ENCODE results near the gene MGAT2.
A peak's percentile ranks its signal among the peaks of the same experiment; 100 is the strongest.

The MGAT2 gene

DNA sequence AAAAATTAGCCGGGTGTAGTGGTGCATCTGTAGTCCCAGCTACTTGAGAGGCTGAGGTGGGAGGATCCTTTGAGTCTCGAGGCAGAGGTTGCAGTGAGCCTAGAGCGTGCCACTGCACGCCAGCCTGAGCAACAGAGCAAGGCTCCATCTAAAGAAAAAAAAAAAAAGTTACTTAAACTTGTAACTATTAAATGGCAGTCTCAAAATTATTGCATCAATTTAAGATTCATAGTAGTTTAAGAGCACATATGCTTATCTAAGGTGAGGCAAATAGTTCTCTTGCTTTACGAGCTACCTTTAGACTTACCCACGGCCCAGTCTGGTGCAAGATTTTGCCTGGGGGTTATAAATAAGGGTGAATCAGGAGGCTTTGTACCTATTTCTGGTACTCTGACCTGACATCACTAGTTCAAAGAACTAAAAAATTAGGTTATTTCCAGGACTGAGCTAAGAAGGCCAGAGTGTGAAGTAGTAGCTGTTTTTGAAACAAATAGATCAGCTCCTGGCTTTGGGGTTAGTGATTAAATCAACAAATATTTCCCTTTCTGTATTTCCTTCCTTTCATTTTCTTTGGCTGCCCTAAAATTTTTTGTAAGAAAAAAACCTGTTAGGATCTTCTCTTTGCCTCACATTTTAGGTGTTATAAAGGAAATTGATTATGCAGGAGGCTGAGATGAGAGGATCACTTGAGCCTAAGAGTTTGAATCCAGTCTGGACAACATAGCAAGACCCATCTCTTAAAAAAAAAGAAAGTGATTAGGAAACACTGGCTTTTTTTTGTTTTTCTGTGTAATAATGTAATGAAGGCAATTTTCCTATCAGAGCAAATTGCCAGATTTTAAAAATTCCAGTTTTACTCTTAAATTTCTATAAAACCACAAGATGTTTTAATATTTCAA lies 3.6 kb downstream of the MGAT2 start:
- TF ChIP-seq, protein P1, sequence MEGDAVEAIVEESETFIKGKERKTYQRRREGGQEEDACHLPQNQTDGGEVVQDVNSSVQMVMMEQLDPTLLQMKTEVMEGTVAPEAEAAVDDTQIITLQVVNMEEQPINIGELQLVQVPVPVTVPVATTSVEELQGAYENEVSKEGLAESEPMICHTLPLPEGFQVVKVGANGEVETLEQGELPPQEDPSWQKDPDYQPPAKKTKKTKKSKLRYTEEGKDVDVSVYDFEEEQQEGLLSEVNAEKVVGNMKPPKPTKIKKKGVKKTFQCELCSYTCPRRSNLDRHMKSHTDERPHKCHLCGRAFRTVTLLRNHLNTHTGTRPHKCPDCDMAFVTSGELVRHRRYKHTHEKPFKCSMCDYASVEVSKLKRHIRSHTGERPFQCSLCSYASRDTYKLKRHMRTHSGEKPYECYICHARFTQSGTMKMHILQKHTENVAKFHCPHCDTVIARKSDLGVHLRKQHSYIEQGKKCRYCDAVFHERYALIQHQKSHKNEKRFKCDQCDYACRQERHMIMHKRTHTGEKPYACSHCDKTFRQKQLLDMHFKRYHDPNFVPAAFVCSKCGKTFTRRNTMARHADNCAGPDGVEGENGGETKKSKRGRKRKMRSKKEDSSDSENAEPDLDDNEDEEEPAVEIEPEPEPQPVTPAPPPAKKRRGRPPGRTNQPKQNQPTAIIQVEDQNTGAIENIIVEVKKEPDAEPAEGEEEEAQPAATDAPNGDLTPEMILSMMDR (conservative IDR thresholded peaks at IDR 0.05; ENCODE audit: low read length): no peak
- DNase-seq (ENCODE audit: low read depth): peak; percentile 15
- no peak overlapping the region for H3K4me3 ChIP-seq (ENCODE audit: low read length)

DNA sequence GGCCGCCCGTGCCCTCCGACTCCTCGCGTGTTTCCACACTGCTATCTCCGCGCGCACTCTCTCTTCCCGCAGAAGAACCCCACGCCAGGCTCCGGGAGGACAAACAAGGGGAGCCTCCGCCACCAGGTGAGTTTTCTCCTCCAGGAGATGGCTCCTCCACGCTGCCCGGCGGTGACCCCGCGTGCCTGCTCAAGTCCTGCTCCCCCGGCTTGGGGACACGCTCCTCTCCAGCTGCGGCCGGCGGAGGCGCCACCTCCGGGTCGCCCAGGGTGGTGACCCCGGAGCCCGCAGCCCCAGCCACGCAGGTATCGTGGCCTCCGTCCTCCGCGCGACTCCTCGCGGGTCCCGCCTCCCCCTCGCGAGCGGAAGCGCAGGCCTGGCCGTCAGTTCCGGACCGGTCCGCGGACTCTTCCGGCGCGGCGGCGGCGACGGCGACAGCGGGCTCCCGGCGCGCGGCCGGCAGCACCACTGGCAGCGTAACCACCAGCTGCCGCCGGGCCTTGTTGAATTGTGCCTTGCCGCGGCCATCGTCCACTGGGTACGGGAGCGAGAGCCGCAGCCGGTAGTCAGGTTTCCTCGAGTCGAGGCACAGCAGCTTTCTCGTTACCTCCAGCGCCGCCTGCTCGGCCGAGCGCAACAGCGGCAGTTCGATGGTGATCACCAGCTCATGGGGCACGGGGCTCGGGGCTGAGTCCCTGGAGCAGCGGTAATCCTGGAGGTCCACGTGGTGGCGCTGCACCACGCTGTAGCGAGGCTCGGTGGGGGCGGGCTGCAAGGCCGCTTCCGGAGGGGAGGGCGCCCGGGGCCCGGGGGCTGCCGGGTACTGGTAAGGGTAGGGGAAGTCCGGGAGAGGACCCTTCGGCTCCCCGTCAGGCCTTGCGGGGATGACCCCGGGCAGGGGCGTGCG lies 13.3 kb downstream of the MGAT2 start:
- DNase-seq (ENCODE audit: low read depth): peak; percentile 93
- TF ChIP-seq, protein P1 (conservative IDR thresholded peaks at IDR 0.05; ENCODE audit: low read length): peak; percentile 65
- H3K4me3 ChIP-seq (ENCODE audit: low read length): peak overlapping the region; percentile 91

DNA sequence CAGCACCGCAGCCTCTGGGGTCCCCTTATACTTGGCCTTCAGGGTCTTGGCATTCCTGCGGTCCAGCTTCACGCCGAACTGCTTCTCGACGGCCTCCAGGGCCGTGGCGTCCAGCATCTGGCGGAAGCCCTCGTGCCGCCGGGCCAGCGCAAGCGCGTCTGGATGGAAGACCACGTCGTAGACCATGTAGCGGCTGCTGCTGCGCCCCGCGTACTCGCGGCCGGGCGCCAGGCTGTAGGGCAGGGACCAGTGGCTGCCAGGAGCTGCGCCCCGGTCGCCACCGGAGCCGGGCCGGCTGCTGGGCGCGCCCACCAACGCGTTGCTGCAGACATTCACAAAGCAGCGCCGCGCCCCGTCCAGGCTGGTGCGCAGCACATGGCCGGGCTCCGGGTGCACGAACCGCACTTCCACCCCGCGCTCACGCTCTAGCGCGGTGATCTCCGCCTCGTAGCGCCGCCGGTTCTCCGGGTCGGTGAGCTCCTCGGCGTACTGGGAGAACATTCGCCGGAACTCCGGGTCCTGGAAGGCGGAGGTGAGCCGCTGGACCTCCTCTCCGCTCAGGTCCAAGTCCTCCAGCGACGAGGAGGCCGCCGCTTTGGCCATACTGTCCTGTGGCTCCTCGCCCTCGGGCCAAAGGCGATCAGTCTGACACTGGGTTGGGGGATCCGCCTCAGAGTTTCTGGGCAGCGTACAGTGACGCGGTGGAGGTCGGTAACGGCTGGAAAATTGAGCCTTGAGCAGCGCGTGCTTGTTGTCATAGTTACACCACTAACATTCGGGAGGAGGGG lies 14.1 kb downstream of the MGAT2 start, which contains the start of gene DNAAF2:
Gene DNAAF2 (minus strand): TSS at position 698 of the 788 bp plus-strand sequence. CDS start 95 bp downstream, at position 603.
- peak; percentile 73 for DNase-seq (ENCODE audit: low read depth)
- TF ChIP-seq, protein P1 (conservative IDR thresholded peaks at IDR 0.05; ENCODE audit: low read length): no peak

DNA sequence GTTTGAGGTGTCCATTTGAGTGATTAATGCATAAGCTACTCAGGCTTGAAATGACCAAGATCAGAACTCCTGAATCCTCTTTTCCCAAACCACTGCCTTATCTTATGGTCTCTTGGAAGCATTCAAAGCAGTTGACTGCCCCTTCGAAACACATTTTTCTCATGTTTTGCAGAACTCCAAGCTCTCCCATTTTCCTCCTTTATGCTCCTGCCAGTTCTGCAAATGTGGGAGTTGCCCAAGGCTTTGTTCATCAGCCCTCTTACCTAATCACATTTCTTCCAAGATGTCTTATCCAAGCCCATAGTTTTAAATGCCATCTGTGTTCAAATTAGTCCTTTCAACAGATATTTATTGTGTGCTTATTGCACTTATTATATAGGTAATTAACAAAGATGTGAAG lies 16.3 kb downstream of the MGAT2 start:
- no peak overlapping the region for H3K4me3 ChIP-seq (ENCODE audit: low read length)
- DNase-seq (ENCODE audit: low read depth): no peak
- TF ChIP-seq, protein P1 (conservative IDR thresholded peaks at IDR 0.05; ENCODE audit: low read length): no peak

More for the DNA sequence above, 14.1 kb downstream of the MGAT2 start, which contains the start of gene DNAAF2:
- H3K4me3 ChIP-seq (ENCODE audit: low read length): peak within 1 kb of the TSS; percentile 91

DNA sequence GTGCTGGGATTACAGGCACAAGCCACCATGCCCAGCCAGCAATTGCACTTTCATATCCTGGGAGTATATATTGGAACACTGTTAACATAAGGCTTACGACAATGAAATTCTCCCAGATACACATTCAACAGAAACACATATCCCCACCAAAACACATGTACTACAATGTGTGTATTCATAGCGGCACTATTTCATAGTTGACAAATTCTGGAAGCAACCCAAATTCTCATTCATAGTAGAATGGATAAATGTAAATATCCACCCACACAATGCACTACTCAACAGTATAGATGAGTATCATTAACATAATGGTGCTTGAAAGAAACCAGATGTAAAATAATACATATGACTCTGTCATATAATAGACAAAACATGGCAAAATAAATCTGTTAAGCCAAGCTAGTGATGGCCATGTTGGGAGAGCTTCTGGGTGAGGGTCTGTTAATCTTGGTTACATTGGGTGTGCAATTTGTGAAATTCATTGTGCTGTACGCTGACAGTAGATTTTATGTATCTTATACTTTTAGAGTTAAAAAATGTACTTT lies 17.0 kb downstream of the MGAT2 start:
- no peak overlapping the region for H3K4me3 ChIP-seq (ENCODE audit: low read length)
- TF ChIP-seq, protein P1 (conservative IDR thresholded peaks at IDR 0.05; ENCODE audit: low read length): no peak
- no peak for DNase-seq (ENCODE audit: low read depth)

All from AG10803 (cell line).